Thymus (tissue), 11 donors: ENCODE measurements around the gene CMKLR1. TPM values are rescaled to one million over a fixed set of nuclear protein-coding genes. Genes with fewer than 3 reads are reported as not detected.

ENCODE experiments used
- DNase-seq, 9 donors: peaks; one replicate each; pipeline ENCODE4 v3.0.0-alpha.2; 2013; ENCODE audit warnings: low spot score in 9 of 9, low read depth in 6 of 9, missing footprints in 1 of 9
- H3K27ac ChIP-seq, 2 donors: one replicate each; pipeline ENCODE4 v1.5.1; 2013; ENCODE audit warnings: control low read depth in 1 of 2, low read depth in 1 of 2, low read length in 1 of 2, mild to moderate bottlenecking in 1 of 2, moderate library complexity in 1 of 2
- H3K27me3 ChIP-seq, 2 donors: one replicate each; pipeline ENCODE4 v1.5.1; 2013; ENCODE audit warnings: low read length in 1 of 2; ENCODE audit not compliant: control insufficient read depth in 2 of 2, insufficient read depth in 1 of 2
- H3K36me3 ChIP-seq, 2 donors: one replicate each; pipeline ENCODE4 v1.5.1; 2013; ENCODE audit warnings: low read length in 1 of 2, mild to moderate bottlenecking in 1 of 2, moderate library complexity in 1 of 2; ENCODE audit not compliant: control insufficient read depth in 2 of 2, insufficient read depth in 2 of 2
- H3K4me1 ChIP-seq, 2 donors: one replicate each; pipeline ENCODE4 v1.5.1; 2013; ENCODE audit warnings: low read length in 2 of 2; ENCODE audit not compliant: control insufficient read depth in 2 of 2, insufficient read depth in 2 of 2
- H3K4me3 ChIP-seq, 2 donors: one replicate each; pipeline ENCODE4 v1.5.1; 2013; ENCODE audit warnings: low read length in 2 of 2, control low read depth in 1 of 2, mild to moderate bottlenecking in 1 of 2
- H3K9me3 ChIP-seq, 2 donors: one replicate each; pipeline ENCODE4 v1.5.1; 2013; ENCODE audit warnings: low read length in 1 of 2, mild to moderate bottlenecking in 1 of 2; ENCODE audit not compliant: control insufficient read depth in 2 of 2, insufficient read depth in 1 of 2
- WGBS: extraction: QIAGEN DNeasy Blood & Tissue Kit; methylation state at CpG from one replicate; pipeline ENCODE4 v1.1.7; 2013; 5-methylcytosine and 5-hydroxymethylcytosine counted together
- polyA plus RNA-seq: library from polyadenylated mRNA; stranded (reverse); fragments of 200-250 nt; gene quantifications from one replicate; pipeline ENCODE4 v1.2.3, GENCODE V29; 2013
- total RNA-seq: library from RNA; stranded (reverse); fragments of 120-200 nt; gene quantifications from one replicate; pipeline ENCODE4 v1.2.4, GENCODE V29; 2013
- donor health status: healthy.

CMKLR1 gene
- total and polyA plus RNA-seq, 2 donors, result 4.4 to 4.5 TPM

DNA sequence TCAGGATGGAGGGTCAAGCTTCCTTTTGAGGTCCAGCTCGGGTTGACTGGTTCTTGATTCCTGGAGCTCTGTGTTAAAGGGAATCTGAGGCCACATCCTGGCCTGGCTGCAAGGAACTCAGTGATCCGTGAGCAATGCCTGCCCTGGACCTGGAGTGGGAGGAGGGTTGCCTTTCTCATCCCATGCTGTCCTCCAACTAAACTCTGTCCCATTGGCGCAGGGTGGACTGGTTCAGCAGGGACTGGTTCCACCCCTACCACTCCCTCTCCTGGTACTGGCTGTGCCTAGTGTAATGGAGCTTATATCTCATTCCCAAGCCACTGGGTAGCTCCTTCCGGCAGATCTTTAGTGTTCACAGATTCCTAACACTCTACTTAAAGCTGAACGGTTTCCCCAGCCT, 3.9 kb upstream of the CMKLR1 start:
- DNase-seq, result no peak
- Histone ChIP-seq H3K4me1 (peaks cover 0 to 2% of the 10 kb centered on the region in 2 donors), H3K27ac (no peak overlapping the region), H3K9me3 (no peaks in the 10 kb centered on the region), H3K27me3 (peaks cover 0 to 15% of the 10 kb centered on the region in 2 donors), H3K4me3 (no peak overlapping the region), H3K36me3 (no peaks in the 10 kb centered on the region)
- WGBS, result 87% methylated on average over 5 of the region's 5 CpGs

GRCh38 chr12:108341854-108342847, 3.0 kb upstream of the CMKLR1 start:
- Histone ChIP-seq H3K27me3 (peaks cover 0 to 15% of the 10 kb centered on the region in 2 donors), H3K4me1 (peaks cover 0 to 2% of the 10 kb centered on the region in 2 donors), H3K4me3 (no peak overlapping the region), H3K36me3 (no peaks in the 10 kb centered on the region), H3K27ac (no peak overlapping the region), H3K9me3 (no peaks in the 10 kb centered on the region)
- WGBS, result 87% methylated on average over 8 of the region's 8 CpGs
- no peak for DNase-seq

DNA sequence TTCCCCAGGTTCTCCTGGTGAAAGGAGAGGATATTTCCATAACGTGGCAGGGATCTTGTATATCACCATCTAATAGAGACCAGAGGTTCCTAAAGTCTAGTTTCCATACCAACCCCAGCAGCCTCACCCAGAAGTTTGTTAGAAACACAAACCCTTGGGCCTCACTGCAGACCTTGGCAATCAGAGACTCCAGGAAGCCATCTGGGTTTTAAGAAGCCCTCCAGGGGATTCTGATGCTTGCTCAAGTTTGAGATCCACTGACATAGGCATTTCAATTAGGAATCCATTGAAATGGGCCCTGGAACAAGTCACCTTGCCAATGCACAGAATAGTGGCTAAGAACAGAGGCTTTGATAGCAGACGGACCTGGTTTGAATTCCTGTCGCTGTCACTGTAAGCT, 2.2 kb upstream of the CMKLR1 start:
- no peaks in the 10 kb centered on the region for H3K36me3 ChIP-seq
- no peaks in the 10 kb centered on the region for H3K9me3 ChIP-seq
- H3K4me3 ChIP-seq, result no peak overlapping the region
- 93% methylated on average over 3 of the region's 3 CpGs for WGBS
- peaks cover 0 to 15% of the 10 kb centered on the region in 2 donors for H3K27me3 ChIP-seq
- H3K4me1 ChIP-seq, result peaks cover 0 to 2% of the 10 kb centered on the region in 2 donors
- DNase-seq, result no peak
- H3K27ac ChIP-seq, result no peak overlapping the region

DNA sequence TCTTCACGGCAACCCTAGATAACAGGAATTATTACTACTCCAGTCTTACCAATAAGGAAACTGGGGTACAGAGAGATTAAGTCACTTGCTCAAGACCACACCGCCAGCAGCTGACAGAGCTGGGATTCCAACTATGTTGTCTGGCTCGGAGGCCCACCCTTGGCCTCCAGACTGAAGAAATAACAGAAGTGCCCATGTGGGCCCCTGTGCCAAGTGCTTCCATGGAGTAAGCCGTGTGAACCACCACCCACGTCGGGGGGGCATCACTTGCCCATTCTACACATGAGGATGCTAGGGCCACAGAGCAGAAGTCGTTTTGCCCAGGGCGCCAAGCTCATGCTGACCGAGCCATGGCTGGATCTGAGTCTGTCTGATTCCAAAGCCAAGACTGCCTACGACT, 926 bp upstream of the CMKLR1 start:
- no peak overlapping the region for H3K27ac ChIP-seq
- H3K4me3 ChIP-seq, result no peak overlapping the region
- no peak for DNase-seq
- WGBS, result 87% methylated on average over 10 of the region's 10 CpGs
- H3K36me3 ChIP-seq, result no peaks in the 10 kb centered on the region
- H3K9me3 ChIP-seq, result no peaks in the 10 kb centered on the region
- peaks cover 0 to 15% of the 10 kb centered on the region in 2 donors for H3K27me3 ChIP-seq
- peaks cover 0 to 2% of the 10 kb centered on the region in 2 donors for H3K4me1 ChIP-seq

- H3K27ac ChIP-seq, result no peak overlapping the region
- no peak overlapping the region for H3K4me3 ChIP-seq
- WGBS, result 86% methylated on average over 9 of the region's 9 CpGs
Observed at GRCh38 chr12:108337235-108338223, 1.6 kb downstream of the CMKLR1 start.

GRCh38 chr12:108335349-108336119, 3.6 kb downstream of the CMKLR1 start:
- Histone ChIP-seq H3K4me1 (peaks cover 0 to 10% of the 10 kb centered on the region in 2 donors), H3K27me3 (peaks cover 0 to 15% of the 10 kb centered on the region in 2 donors), H3K9me3 (peaks cover 0 to 2% of the 10 kb centered on the region in 2 donors), H3K36me3 (no peaks in the 10 kb centered on the region), H3K4me3 (no peak overlapping the region), H3K27ac (no peak overlapping the region)
- WGBS, result 87% methylated on average over 4 of the region's 4 CpGs
- no peak for DNase-seq

More at GRCh38 chr12:108337235-108338223, 1.6 kb downstream of the CMKLR1 start:
- H3K36me3 ChIP-seq, result no peaks in the 10 kb centered on the region
- no peak for DNase-seq
- peaks cover 0 to 15% of the 10 kb centered on the region in 2 donors for H3K27me3 ChIP-seq
- peaks cover 0 to 10% of the 10 kb centered on the region in 2 donors for H3K4me1 ChIP-seq
- H3K9me3 ChIP-seq, result no peaks in the 10 kb centered on the region

DNA sequence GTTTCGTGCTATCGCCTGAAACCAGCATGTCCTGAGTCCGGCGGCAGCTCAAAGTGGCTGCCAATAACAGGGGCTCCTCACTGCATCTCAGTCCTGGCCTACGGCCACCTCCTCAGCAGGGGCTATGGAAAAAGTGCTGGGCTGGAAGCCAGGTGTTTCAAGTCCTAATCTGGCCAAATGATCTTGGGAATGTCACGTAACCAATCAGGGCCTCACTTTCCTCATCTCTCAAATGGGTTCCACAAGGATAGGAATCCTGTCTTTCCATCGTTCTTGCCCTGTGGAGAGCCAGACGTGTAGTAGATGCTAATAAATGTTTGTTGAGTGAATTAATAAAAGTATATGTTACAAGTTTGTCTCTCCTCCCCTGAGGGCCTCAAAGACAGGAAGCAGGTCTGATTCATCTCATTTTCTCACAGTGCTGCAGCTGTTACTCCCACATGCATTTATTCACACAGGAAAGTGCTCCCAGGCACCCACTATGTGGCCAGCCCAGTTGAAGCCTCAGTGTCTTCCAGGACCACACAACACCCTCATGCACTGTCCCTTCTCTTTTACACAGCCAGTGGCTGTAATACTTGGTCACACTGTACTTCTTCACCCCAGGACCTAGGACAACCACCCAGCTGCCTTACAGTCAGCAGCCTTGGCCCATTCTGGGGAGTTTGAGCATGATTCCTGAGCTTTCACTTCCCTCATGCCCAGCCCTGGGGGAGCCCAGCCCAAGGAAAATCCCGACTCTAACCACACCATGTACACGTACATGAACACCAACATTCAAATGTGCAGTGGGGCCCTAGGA, 5.0 kb downstream of the CMKLR1 start:
- H3K27ac ChIP-seq, result no peak overlapping the region
- peak in 2 of 9 donors; percentile 35 to 50 for DNase-seq
- H3K9me3 ChIP-seq, result peaks cover 0 to 2% of the 10 kb centered on the region in 2 donors
- no peaks in the 10 kb centered on the region for H3K36me3 ChIP-seq
- WGBS, result 93% methylated on average over 10 of the region's 10 CpGs
- peaks cover 0 to 8% of the 10 kb centered on the region in 2 donors for H3K4me1 ChIP-seq
- no peak overlapping the region for H3K4me3 ChIP-seq
- H3K27me3 ChIP-seq, result peaks cover 0 to 4% of the 10 kb centered on the region in 2 donors
